ENCODE data around the gene ADH6.
"Not testable (repeated sequence)": the region's sequence is repeated elsewhere in the genome, so short reads cannot be mapped to it uniquely, and the experiment has no call there.

Gene ADH6

GRCh38 chr4:99219072-99219471 is at the start of gene ADH6:
Gene ADH6 (minus strand): TSS chr4:99219246. CDS start chr4:99219152, 94 bp downstream.
- DNase-seq: no peak

- DNase-seq: no peak
These were observed 45.9 kb upstream of the ADH6 start for GRCh38 chr4:99264927-99265326.

GRCh38 chr4:99252746-99253145 is 33.7 kb upstream of the ADH6 start:
- no peak for DNase-seq

- no peak for DNase-seq
These were observed 29.7 kb upstream of the ADH6 start for GRCh38 chr4:99248714-99249113.

GRCh38 chr4:99235955-99236354 is 16.9 kb upstream of the ADH6 start:
- no peak for DNase-seq

GRCh38 chr4:99234331-99235010 is 15.4 kb upstream of the ADH6 start:
- no peak for DNase-seq

- not testable (repeated sequence) for DNase-seq
These were observed 14.4 kb upstream of the ADH6 start for GRCh38 chr4:99233397-99233796.

- DNase-seq: not testable (repeated sequence)
These were observed 9.7 kb upstream of the ADH6 start for GRCh38 chr4:99228706-99229105.

- not testable (repeated sequence) for DNase-seq
These were observed 8.6 kb upstream of the ADH6 start for GRCh38 chr4:99227646-99228045.

- DNase-seq: no peak
These were observed 2.9 kb upstream of the ADH6 start for GRCh38 chr4:99221980-99222379.

- no peak for DNase-seq
These were observed 433 bp upstream of the ADH6 start for GRCh38 chr4:99219479-99219878.

GRCh38 chr4:99215521-99215920 is 3.5 kb downstream of the ADH6 start:
- no peak for DNase-seq

- DNase-seq: no peak
These were observed 8.3 kb downstream of the ADH6 start for GRCh38 chr4:99210789-99211188.

- DNase-seq: no peak
These were observed 9.4 kb downstream of the ADH6 start for GRCh38 chr4:99209671-99210070.

GRCh38 chr4:99208719-99209075 is 10.3 kb downstream of the ADH6 start:
- no peak for DNase-seq

GRCh38 chr4:99207911-99208718 is 10.9 kb downstream of the ADH6 start:
- no peak for DNase-seq

- DNase-seq: no peak
These were observed 11.8 kb downstream of the ADH6 start for GRCh38 chr4:99207069-99207743.

GRCh38 chr4:99205153-99205979 is 13.7 kb downstream of the ADH6 start:
- no peak for DNase-seq

GRCh38 chr4:99202536-99202935 is 16.5 kb downstream of the ADH6 start:
- DNase-seq: no peak

- DNase-seq: no peak
These were observed 17.0 kb downstream of the ADH6 start for GRCh38 chr4:99202094-99202493.

GRCh38 chr4:99201690-99202089 is 17.4 kb downstream of the ADH6 start:
- DNase-seq: no peak

GRCh38 chr4:99200138-99200537 is 18.9 kb downstream of the ADH6 start:
- no peak for DNase-seq

GRCh38 chr4:99190336-99190735 is 28.7 kb downstream of the ADH6 start:
- no peak for DNase-seq
